ENCODE measurements around the gene PSMG3. TPM values are rescaled to one million over a fixed set of nuclear protein-coding genes. Genes with fewer than 3 reads are reported as not detected.

PSMG3 gene
- polyA plus RNA-seq, 1 donor (not counting 4 experiments of a cell fraction or from before 2014, with no cell fraction given), result 49.6 TPM

DNA sequence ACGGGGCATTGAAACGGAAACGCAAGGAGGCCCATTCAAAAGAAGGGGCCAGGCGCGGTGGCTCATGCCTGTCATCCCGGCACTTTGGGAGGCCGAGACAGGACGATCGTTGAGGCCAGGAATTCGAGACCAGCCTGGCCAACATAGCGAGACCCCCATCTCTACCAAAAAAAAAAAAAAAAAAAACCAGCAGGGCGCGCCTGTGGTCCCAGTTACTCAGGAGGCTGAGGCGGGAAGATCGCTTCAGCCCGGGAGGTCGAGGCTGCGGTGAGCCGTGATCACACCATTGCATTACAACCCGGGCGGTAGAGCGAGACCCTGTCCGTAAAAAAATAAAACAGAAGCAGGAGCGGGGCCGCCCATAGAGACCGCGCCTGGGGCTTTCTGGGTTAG is 396 bp downstream of the PSMG3 start:
- FAIRE-seq (no peak), DNase-seq (ENCODE audit: low read depth, low spot score) (no peak)
- Histone ChIP-seq H2AFZ (ENCODE audit: control insufficient read depth, low read length) (no peak overlapping the region), H3K9me3 (ENCODE audit: control insufficient read depth, low read depth, low read length) (no peaks in the 10 kb centered on the region), H4K20me1 (ENCODE audit: control insufficient read depth, extremely low read depth, insufficient read depth, low read length) (no peaks in the 10 kb centered on the region), H3K79me2 (ENCODE audit: control insufficient read depth, insufficient read depth, low read length) (peaks cover 8% of the 10 kb centered on the region), H3K27me3 (ENCODE audit: control insufficient read depth, extremely low read depth, insufficient read depth, low read length) (no peaks in the 10 kb centered on the region), H3K27ac (ENCODE audit: control insufficient read depth, insufficient read depth, low read length) (peak overlapping the region; percentile 86), H3K4me1 (ENCODE audit: control insufficient read depth, extremely low read depth, insufficient read depth, low read length) (peaks cover 37% of the 10 kb centered on the region), H3K9ac (ENCODE audit: control insufficient read depth, extremely low read depth, insufficient read depth, low read length) (peak overlapping the region; percentile 93), H3K36me3 (ENCODE audit: control insufficient read depth in 2 of 2, extremely low read depth in 1 of 2, insufficient read depth in 2 of 2, low read length in 2 of 2) (peaks cover 1 to 14% of the 10 kb centered on the region in 2 experiments), H3K9me1 (ENCODE audit: control insufficient read depth, extremely low read depth, insufficient read depth, low read length) (no peaks in the 10 kb centered on the region), H3K4me2 (ENCODE audit: control insufficient read depth, extremely low read depth, insufficient read depth, low read depth, low read length) (peak overlapping the region; percentile 77), H3K4me3 (ENCODE audit: control insufficient read depth in 2 of 3, extremely low read depth in 1 of 3, insufficient read depth in 2 of 3, low read depth in 1 of 3, low read length in 3 of 3) (peak overlapping the region; percentile 85 to 91 (median 89))
- dilution Hi-C loops (cut with MboI; ENCODE audit: extremely low pct_ligation_motif_present, low sequenced_read_pairs), result no loop called here
- no peak for TF ChIP-seq EZH2 (IDR thresholded peaks at IDR 0.05; ENCODE audit: low read length)
- TF ChIP-seq, protein P1, sequence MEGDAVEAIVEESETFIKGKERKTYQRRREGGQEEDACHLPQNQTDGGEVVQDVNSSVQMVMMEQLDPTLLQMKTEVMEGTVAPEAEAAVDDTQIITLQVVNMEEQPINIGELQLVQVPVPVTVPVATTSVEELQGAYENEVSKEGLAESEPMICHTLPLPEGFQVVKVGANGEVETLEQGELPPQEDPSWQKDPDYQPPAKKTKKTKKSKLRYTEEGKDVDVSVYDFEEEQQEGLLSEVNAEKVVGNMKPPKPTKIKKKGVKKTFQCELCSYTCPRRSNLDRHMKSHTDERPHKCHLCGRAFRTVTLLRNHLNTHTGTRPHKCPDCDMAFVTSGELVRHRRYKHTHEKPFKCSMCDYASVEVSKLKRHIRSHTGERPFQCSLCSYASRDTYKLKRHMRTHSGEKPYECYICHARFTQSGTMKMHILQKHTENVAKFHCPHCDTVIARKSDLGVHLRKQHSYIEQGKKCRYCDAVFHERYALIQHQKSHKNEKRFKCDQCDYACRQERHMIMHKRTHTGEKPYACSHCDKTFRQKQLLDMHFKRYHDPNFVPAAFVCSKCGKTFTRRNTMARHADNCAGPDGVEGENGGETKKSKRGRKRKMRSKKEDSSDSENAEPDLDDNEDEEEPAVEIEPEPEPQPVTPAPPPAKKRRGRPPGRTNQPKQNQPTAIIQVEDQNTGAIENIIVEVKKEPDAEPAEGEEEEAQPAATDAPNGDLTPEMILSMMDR (optimal IDR thresholded peaks at IDR 0.05 in 1 of 3, IDR thresholded peaks at IDR 0.05 in 1 of 3, conservative IDR thresholded peaks at IDR 0.05 in 1 of 3; ENCODE audit: extremely low read depth in 1 of 3, insufficient read depth in 2 of 3, low read length in 3 of 3), result no peak

DNA sequence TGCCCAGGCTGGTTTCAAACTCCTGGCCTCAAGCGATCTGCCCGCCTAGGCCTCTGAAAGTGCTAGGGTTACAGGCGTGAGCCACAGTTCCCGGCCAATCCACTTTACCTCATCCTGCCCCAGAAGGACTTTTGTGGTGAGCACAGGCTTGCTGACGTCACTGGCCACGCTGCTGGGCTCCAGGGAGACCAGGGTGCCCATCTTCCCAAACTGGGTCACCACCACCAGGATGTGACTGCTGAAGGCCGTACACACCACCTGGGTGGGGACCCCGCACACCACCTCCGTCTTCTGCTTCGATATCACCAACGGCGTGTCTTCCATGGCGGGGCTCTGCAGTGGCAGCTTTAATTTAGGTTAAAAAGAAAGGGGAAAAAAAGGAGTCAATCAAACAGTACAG is 816 bp downstream of the PSMG3 start:
- Histone ChIP-seq H2AFZ (ENCODE audit: control insufficient read depth, low read length) (no peak overlapping the region), H3K27me3 (ENCODE audit: control insufficient read depth, extremely low read depth, insufficient read depth, low read length) (no peaks in the 10 kb centered on the region), H3K27ac (ENCODE audit: control insufficient read depth, insufficient read depth, low read length) (peak overlapping the region; percentile 86), H3K9me3 (ENCODE audit: control insufficient read depth, low read depth, low read length) (no peaks in the 10 kb centered on the region), H3K4me2 (ENCODE audit: control insufficient read depth, extremely low read depth, insufficient read depth, low read depth, low read length) (peak overlapping the region; percentile 77), H3K4me3 (ENCODE audit: control insufficient read depth in 2 of 3, extremely low read depth in 1 of 3, insufficient read depth in 2 of 3, low read depth in 1 of 3, low read length in 3 of 3) (peak overlapping the region; percentile 85 to 91 (median 89)), H3K36me3 (ENCODE audit: control insufficient read depth in 2 of 2, extremely low read depth in 1 of 2, insufficient read depth in 2 of 2, low read length in 2 of 2) (peaks cover 1 to 14% of the 10 kb centered on the region in 2 experiments), H3K4me1 (ENCODE audit: control insufficient read depth, extremely low read depth, insufficient read depth, low read length) (peaks cover 42% of the 10 kb centered on the region), H3K79me2 (ENCODE audit: control insufficient read depth, insufficient read depth, low read length) (peaks cover 8% of the 10 kb centered on the region), H4K20me1 (ENCODE audit: control insufficient read depth, extremely low read depth, insufficient read depth, low read length) (no peaks in the 10 kb centered on the region), H3K9me1 (ENCODE audit: control insufficient read depth, extremely low read depth, insufficient read depth, low read length) (no peaks in the 10 kb centered on the region), H3K9ac (ENCODE audit: control insufficient read depth, extremely low read depth, insufficient read depth, low read length) (peak overlapping the region; percentile 93)
- FAIRE-seq, result no peak
- dilution Hi-C loops (cut with MboI; ENCODE audit: extremely low pct_ligation_motif_present, low sequenced_read_pairs), result no loop called here
- DNase-seq (ENCODE audit: low read depth, low spot score), result no peak
- TF ChIP-seq EZH2 (IDR thresholded peaks at IDR 0.05; ENCODE audit: low read length), result no peak
- TF ChIP-seq, protein P1 (optimal IDR thresholded peaks at IDR 0.05 in 1 of 3, IDR thresholded peaks at IDR 0.05 in 1 of 3, conservative IDR thresholded peaks at IDR 0.05 in 1 of 3; ENCODE audit: extremely low read depth in 1 of 3, insufficient read depth in 2 of 3, low read length in 3 of 3), result no peak
